Activated naive CD4-positive, alpha-beta T cell treated with Interleukin-2 at 50 U/mL for 16 hours (primary cell): ENCODE measurements around the gene TMEM107.
"Not testable (repeated sequence)": the region's sequence is repeated elsewhere in the genome, so short reads cannot be mapped to it uniquely, and the experiment has no call there.

Experiments
- DNase-seq: peaks from one replicate; pipeline ENCODE4 v3.0.0-alpha.2; 2020

TMEM107 gene

GRCh38 chr17:8176197-8176940 lies at the start of gene TMEM107:
TSS of gene TMEM107 (minus strand) at chr17:8176380. CDS start at chr17:8176286, 94 bp downstream.
- DNase-seq = peak; percentile 87

GRCh38 chr17:8224891-8225812 lies 49.0 kb upstream of the TMEM107 start:
- DNase-seq = no peak

DNA sequence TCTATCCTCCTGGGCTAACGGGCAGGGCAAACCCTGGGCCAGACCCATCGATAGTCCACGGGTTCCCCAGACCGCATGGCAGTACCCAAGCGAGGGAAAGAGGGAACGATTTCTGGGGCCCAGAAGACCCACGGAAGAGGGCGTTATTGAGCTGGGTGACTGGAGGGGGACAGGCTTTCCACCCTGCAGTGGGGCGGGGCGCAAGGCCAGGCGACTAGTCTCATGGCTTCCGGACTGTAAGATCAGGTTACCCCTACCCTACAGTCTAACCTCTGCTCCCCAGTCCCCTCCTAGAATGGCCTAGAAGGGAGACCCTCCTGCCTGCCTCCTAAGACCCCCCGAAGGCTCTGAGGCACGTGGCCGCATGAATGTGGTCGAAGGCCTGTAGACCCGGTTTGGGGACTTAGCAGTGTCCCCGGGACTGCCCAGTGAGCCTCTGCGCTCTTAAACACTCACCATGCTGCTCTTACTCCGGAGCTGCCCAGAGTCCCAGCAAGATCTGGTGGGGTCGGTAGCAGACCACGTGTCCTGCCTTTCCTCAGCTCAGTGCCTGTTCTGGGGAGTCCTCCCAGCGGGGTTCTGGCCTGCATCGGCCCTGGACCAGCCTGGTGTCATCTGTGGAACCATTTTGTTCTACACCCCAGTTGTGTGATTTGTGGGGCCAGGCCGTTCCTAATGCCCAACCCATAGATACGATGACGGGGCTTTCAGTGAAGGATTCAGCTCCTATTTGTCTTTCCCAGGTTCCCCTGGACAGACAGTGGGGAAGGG lies 47.4 kb upstream of the TMEM107 start:
- DNase-seq = peak; percentile 58

GRCh38 chr17:8222630-8223355 lies 46.6 kb upstream of the TMEM107 start:
- DNase-seq = peak; percentile 88

- DNase-seq = no peak
These were observed 46.1 kb upstream of the TMEM107 start for GRCh38 chr17:8222380-8222629.

DNA sequence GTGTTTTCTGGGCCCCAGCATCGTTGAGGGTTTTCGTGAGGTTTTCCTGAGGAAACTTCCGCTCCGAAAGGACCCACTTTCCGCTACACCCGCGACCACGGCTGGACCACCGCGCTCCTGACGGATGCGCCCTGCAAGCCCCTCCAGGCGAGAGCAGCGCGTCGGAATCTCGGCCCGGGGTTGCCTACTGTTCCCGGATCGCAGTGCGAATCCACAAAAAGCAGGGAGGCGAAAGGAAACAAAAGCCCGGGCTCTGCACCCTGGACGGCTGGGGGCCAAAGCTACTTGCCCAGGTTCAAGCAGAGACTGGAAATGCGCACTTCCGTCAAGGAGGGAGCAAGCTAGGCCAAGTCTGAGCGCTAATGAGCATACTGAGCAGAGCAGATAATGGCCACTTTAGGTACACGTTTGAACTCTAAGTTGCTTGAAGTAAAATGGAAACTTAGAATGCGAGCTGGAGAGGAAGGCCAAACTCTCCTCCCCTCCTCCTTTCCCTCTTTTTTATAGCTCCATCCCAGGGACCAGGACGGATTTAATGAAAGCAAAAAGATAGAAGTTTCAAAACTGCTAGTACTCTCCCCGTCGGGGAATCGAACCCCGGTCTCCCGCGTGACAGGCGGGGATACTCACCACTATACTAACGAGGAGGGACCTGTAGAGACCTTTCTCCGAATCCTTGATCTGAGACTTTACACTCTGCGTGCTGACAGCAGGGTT lies 45.6 kb upstream of the TMEM107 start:
- peak; percentile 88 for DNase-seq

- DNase-seq = peak; percentile 90
These were observed 44.8 kb upstream of the TMEM107 start for GRCh38 chr17:8220783-8221662.

DNA sequence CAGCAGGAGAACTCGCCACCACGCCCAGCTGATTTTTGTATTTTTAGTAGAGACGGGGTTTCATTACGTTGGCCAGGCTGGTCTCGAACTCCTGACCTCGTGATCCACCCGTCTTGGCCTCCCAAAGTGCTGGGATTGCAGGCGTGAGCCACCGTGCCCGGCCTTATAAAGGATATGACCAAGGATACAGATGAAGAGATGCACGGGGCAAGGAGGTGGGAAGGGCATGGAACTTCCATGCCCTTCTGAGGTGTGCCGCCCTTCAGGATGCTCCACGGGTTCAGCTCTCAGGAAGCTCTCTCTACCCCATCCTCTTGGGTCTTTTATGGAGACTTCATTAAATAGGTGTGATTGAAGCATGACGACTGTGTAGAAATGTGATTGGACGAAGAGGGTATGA lies 37.8 kb upstream of the TMEM107 start:
- not testable (repeated sequence) for DNase-seq

DNA sequence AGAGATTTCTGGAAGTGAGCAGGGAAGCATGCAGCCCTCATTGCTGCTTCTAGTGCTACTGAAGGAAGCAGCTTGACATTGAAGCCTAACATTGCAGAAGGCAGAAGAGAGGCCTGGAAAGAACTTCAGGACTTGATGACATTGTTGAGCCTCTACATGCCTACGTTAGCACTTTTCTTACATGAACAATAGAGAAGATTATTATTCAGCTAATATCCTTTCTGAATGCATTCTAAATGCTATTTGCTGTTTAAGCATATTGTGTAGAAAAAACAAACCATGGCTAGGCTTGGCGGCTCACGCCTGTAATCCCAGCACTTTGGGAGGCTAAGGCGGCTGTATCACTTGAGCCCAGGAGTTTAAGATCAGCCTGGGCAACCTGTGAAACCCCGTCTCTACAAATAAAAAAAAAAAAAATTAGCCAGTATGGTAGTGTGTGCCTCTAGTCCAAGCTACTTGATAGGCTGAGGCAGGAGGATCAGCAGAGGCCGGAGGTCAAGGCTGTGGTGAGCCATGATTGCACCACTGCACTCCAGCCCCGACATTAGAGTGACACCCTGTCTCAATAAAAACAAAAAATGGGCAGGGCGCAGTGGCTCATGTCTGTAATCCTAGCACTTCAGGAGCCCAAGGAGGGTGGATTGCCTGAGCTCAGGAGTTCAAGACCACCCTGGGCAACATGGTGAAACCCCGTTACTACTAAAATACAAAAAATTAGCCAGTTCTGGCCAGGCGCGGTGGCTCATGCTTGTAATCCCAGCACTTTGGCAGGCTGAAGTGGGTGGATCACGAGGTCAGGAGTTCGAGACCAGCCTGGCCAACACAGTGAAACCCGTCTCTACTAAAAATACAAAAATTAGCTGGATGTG lies 36.4 kb upstream of the TMEM107 start:
- no peak for DNase-seq

GRCh38 chr17:8210761-8211458 lies 34.7 kb upstream of the TMEM107 start:
- DNase-seq = no peak

DNA sequence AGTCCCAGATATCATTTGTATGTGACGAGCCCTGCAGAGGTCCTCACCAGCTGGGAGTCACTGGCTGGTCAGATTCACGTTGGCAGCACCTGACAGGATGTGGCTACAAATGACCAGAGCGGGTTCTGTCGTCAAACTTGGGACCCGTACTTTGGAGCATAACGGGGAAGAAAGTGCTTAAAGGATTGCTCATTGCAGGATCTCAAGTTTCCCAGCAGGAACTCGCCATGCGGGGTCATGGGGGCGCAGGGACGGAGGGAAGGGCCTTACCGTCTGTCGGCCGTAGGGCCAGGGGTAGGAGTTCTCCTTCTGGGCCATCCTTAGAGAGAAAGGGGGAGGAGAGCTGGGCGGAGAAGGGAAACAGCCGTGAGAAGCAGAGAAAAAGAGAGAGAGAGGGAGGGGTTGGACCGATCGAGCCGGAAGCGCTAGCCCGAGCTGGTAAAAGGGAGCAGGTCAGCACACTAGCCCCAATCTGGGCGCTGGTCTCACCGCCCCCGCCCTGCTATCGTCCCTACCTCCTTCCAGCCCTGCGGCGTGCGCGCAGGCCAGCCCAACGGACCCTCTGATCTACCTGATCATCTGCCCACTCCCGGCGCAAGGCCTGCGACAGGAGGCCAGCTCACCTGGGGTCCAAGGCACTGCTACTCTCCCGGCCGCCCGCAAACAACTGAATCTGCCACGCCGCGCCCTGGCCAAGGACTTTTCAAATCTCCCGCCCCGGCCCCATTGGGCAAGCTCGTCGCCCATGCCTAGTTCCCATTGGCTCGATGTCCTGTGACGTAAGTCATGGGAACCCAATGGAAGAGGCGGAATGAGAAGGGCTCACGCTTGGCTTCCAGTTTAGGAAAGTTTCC lies 34.0 kb upstream of the TMEM107 start, which contains the start of gene AURKB:
TSS of gene AURKB (minus strand) at position 669 of the 854 bp plus-strand sequence. CDS start at position 318, 351 bp downstream.
- DNase-seq = peak; percentile 94

GRCh38 chr17:8206536-8206935 lies 30.4 kb upstream of the TMEM107 start:
- DNase-seq = no peak

GRCh38 chr17:8204761-8205555 lies 28.8 kb upstream of the TMEM107 start:
- DNase-seq = no peak

GRCh38 chr17:8192070-8192815 lies 16.1 kb upstream of the TMEM107 start:
- DNase-seq = peak; percentile 51

- DNase-seq = no peak
These were observed 14.3 kb upstream of the TMEM107 start for GRCh38 chr17:8190506-8190905.

GRCh38 chr17:8189711-8190477 lies 13.7 kb upstream of the TMEM107 start, which contains the start of gene BORCS6:
TSS of gene BORCS6 (minus strand) at chr17:8190180. CDS start at chr17:8190140, 40 bp downstream.
- peak; percentile 95 for DNase-seq
